GM15510 (cell line): ENCODE data around the gene KIF16B.

Experiments
- POLR2A ChIP-seq: IDR thresholded peaks from 3 replicates; pipeline ENCODE4 v1.6.1; 2011; ENCODE audit warnings: borderline replicate concordance; ENCODE audit not compliant: insufficient read length; ENCODE audit errors: extremely low read depth

Gene KIF16B

GRCh38 chr20:16606468-16607070 lies 33.3 kb upstream of the KIF16B start:
- TF ChIP-seq POLR2A: no peak

- no peak for TF ChIP-seq POLR2A
Observed at GRCh38 chr20:16601047-16601446, 27.8 kb upstream of the KIF16B start.

- no peak for TF ChIP-seq POLR2A
Observed at GRCh38 chr20:16599257-16599656, 26.0 kb upstream of the KIF16B start.

- TF ChIP-seq POLR2A: no peak
Observed at GRCh38 chr20:16596991-16597390, 23.7 kb upstream of the KIF16B start.

GRCh38 chr20:16595376-16595775 lies 22.1 kb upstream of the KIF16B start:
- no peak for TF ChIP-seq POLR2A

- no peak for TF ChIP-seq POLR2A
Observed at GRCh38 chr20:16590041-16590633, 16.9 kb upstream of the KIF16B start.

- TF ChIP-seq POLR2A: no peak
Observed at GRCh38 chr20:16589623-16590022, 16.4 kb upstream of the KIF16B start.

GRCh38 chr20:16588241-16588640 lies 15.0 kb upstream of the KIF16B start:
- TF ChIP-seq POLR2A: no peak

GRCh38 chr20:16587066-16587465 lies 13.8 kb upstream of the KIF16B start:
- no peak for TF ChIP-seq POLR2A

GRCh38 chr20:16583474-16583873 lies 10.2 kb upstream of the KIF16B start:
- no peak for TF ChIP-seq POLR2A

- TF ChIP-seq POLR2A: no peak
Observed at GRCh38 chr20:16581241-16581640, 8.0 kb upstream of the KIF16B start.

GRCh38 chr20:16580620-16581019 lies 7.4 kb upstream of the KIF16B start:
- no peak for TF ChIP-seq POLR2A

GRCh38 chr20:16580147-16580546 lies 6.9 kb upstream of the KIF16B start:
- TF ChIP-seq POLR2A: no peak

GRCh38 chr20:16576219-16576618 lies 3.0 kb upstream of the KIF16B start:
- TF ChIP-seq POLR2A: no peak

- TF ChIP-seq POLR2A: no peak
Observed at GRCh38 chr20:16575390-16576140, 2.3 kb upstream of the KIF16B start.
